ENCODE measurements around the gene KDM3B. TPM values are rescaled to one million over a fixed set of nuclear protein-coding genes. Genes with fewer than 3 reads are reported as not detected.
A peak's percentile ranks its signal among the peaks of the same experiment; 100 is the strongest.

Gene KDM3B
- total RNA-seq, 1 experiment from 2014 or later: 89.2 TPM

GRCh38 chr5:138466125-138466899 lies 113.8 kb downstream of the KDM3B start:
- peaks cover 22% of the 10 kb centered on the region for H3K27me3 Mint-ChIP-seq (ENCODE audit: low read depth)
- H4K20me1 ChIP-seq (ENCODE audit: control insufficient read depth, insufficient read depth, insufficient read length): no peaks in the 10 kb centered on the region

More at GRCh38 chr5:138466125-138466899, 113.8 kb downstream of the KDM3B start:
- H3K4ac ChIP-seq (ENCODE audit: low read depth, low read length): no peak overlapping the region
- no peak overlapping the region for H4K8ac ChIP-seq (replicated peaks; ENCODE audit: insufficient read length, low read depth, low read length)
- H4K5ac ChIP-seq (ENCODE audit: insufficient read length, low read depth, low read length): no peak overlapping the region
- no peak overlapping the region for H3K27ac ChIP-seq (ENCODE audit: insufficient read length, low read depth, low read length)
- H2BK15ac ChIP-seq (ENCODE audit: low read depth, low read length): no peak overlapping the region
- no peak overlapping the region for H2AK5ac ChIP-seq (ENCODE audit: insufficient read length, low read length)
- H2AFZ ChIP-seq (ENCODE audit: low read length): no peak overlapping the region
- no peaks in the 10 kb centered on the region for H3K4me1 ChIP-seq (ENCODE audit: insufficient read depth, low read length)
- Mint-ChIP-seq H3K36me3 (ENCODE audit: insufficient read depth in 1 of 3, low read depth in 3 of 3) (peaks cover 18 to 28% (median 26%) of the 10 kb centered on the region in 3 experiments), H3K9me3 (peaks cover 0 to 11% of the 10 kb centered on the region in 2 experiments; a peak in 2 of 5 replicates), H3K27ac (peak overlapping the region in 1 of 3 experiments; percentile 75; a peak in 3 of 7 replicates), H3K4me3 (peak overlapping the region; percentile 86), H3K4me1 (peaks cover 24 to 31% of the 10 kb centered on the region in 2 experiments)
- no peak overlapping the region for H3K56ac ChIP-seq (ENCODE audit: insufficient read length, low read depth, low read length)
- H2BK20ac ChIP-seq (ENCODE audit: low read depth, low read length, poor library complexity, severe bottlenecking): no peak overlapping the region
- no peaks in the 10 kb centered on the region; the same call in 1 of the 2 replicates for H3K27me3 ChIP-seq (ENCODE audit: insufficient read depth, low read length)
- WGBS (ENCODE audit: extremely low coverage, insufficient read length, low lambda C conversion rate): no CpG with 5 or more reads among the region's 39 CpGs
- no peak for DNase-seq
- no peak overlapping the region for H2BK5ac ChIP-seq (ENCODE audit: insufficient read length, low read length)
- no peaks in the 10 kb centered on the region for H3K9me3 ChIP-seq (ENCODE audit: control insufficient read depth, low read depth, low read length)
- peak overlapping the region; percentile 80; the same call in 1 of the 2 replicates for H3K14ac ChIP-seq (ENCODE audit: insufficient read depth, low read length)
- H3K79me1 ChIP-seq (ENCODE audit: insufficient read depth, low read depth, low read length, poor library complexity, severe bottlenecking): no peaks in the 10 kb centered on the region
- peak overlapping the region; percentile 72 for H3K4me2 ChIP-seq (ENCODE audit: insufficient read depth, insufficient read length, low read length)
- no peak overlapping the region for H4K91ac ChIP-seq (ENCODE audit: insufficient read length, low read depth, low read length)
- H3K23ac ChIP-seq (ENCODE audit: insufficient read length, low read depth, low read length): no peak overlapping the region
- no peak overlapping the region for H2BK12ac ChIP-seq (ENCODE audit: insufficient read length, low read depth, low read length)
- no peak for TF ChIP-seq CTCF (conservative IDR thresholded peaks at IDR 0.05)
- H2BK120ac ChIP-seq (ENCODE audit: low read depth, low read length, poor library complexity, severe bottlenecking): no peak overlapping the region
- H3K9ac ChIP-seq (ENCODE audit: extremely low read depth, insufficient read length, low read length): peak overlapping the region; percentile 83
- H3K79me2 ChIP-seq (ENCODE audit: insufficient read depth, low read length): no peaks in the 10 kb centered on the region
- peak overlapping the region; percentile 71 for H3K18ac ChIP-seq (ENCODE audit: insufficient read length, low read depth, low read length)
- H3K23me2 ChIP-seq (ENCODE audit: insufficient read length, low read depth, low read length, poor library complexity, severe bottlenecking): peaks cover 23% of the 10 kb centered on the region
- no peak overlapping the region for H3T11ph ChIP-seq (ENCODE audit: low read length)
